GM12878 (cell line): ENCODE results near the gene FAM200B. TPM values are rescaled to one million over a fixed set of nuclear protein-coding genes. Genes with fewer than 3 reads are reported as not detected.
A peak's percentile ranks its signal among the peaks of the same experiment; 100 is the strongest.

Source experiments
- ATAC-seq: fragments of 200-7000 bp; cut with Tn5 transposase; 3 replicates; pipeline ENCODE4 v1.9.1; 2020; ENCODE audit warnings: mild to moderate bottlenecking, moderate library complexity
- BruUV-seq: library from RNA; stranded (reverse); fragments of 400-500 nt; replicated peaks from 2 replicates; lab custom pipeline; 2021; lab: Mats Ljungman, UMichigan
- CTCF ChIA-PET: fragments of 300-600 bp; sonication (Branson Sonifier 250); formaldehyde crosslinking; extraction: SDS; loops from one replicate; lab custom pipeline; 2021; ENCODE audit warnings: inconsistent platforms; lab: Yijun Ruan, JAX
- POLR2A ChIA-PET: fragments of 350-600 bp; formaldehyde crosslinking; extraction: SDS; loops from one replicate; lab custom pipeline; 2021; ENCODE audit warnings: inconsistent platforms; lab: Charles Lee
- RAD21 ChIA-PET: fragments of 300-600 bp; sonication (Branson Sonifier 250); formaldehyde crosslinking; loops from one replicate; lab custom pipeline; 2023; ENCODE audit warnings: antibody characterized with exemption; ENCODE audit not compliant: unreplicated experiment; lab: Charles Lee
- SMC1A ChIA-PET: fragments of 300-600 bp; sonication (Branson Sonifier 250); formaldehyde crosslinking; loops from one replicate; lab custom pipeline; 2023; ENCODE audit not compliant: unreplicated experiment, uncharacterized antibody; lab: Charles Lee
- DNase-seq: peaks from one replicate; pipeline ENCODE4 v3.0.0-alpha.2; 2011; ENCODE audit warnings: low read depth, low spot score
- FAIRE-seq: peaks from 3 replicates; lab custom pipeline; 2011; peaks lifted over from hg19 to GRCh38; lab: Jason Lieb, UNC
- H2AFZ ChIP-seq: 2 replicates; pipeline ENCODE4 v1.6.0; 2011; ENCODE audit warnings: low read depth, low read length, control low read depth; ENCODE audit not compliant: control insufficient read depth
- H3K27ac ChIP-seq: 2 replicates; pipeline ENCODE4 v1.5.1; 2011; ENCODE audit warnings: control low read depth; ENCODE audit not compliant: control insufficient read depth, insufficient read depth
- H3K27me3 ChIP-seq, 2 experiments: replicated peaks in 1 of 2; 2 replicates each; pipeline versions ENCODE4 v1.6.0 to v1.6.1; 2011; ENCODE audit warnings: low read length in 1 of 2; ENCODE audit not compliant: control insufficient read depth in 2 of 2, insufficient read depth in 2 of 2
- H3K36me3 ChIP-seq, 2 experiments: 2 replicates each; pipeline ENCODE4 v1.5.1; 2011; ENCODE audit warnings: low read length in 1 of 2; ENCODE audit not compliant: control insufficient read depth in 2 of 2, insufficient read depth in 2 of 2
- H3K4me1 ChIP-seq: 2 replicates; pipeline ENCODE4 v1.6.1; 2011; ENCODE audit warnings: mild to moderate bottlenecking, low read length, moderate library complexity, mixed read lengths; ENCODE audit not compliant: control insufficient read depth, insufficient read depth
- H3K4me2 ChIP-seq: 2 replicates; pipeline ENCODE4 v1.6.0; 2011; ENCODE audit warnings: control low read depth; ENCODE audit not compliant: control insufficient read depth, insufficient read depth
- H3K4me3 ChIP-seq: fragments of 200-600 bp; sonication (generic); 2 replicates; pipeline ENCODE4 v1.5.1; 2016
- H3K79me2 ChIP-seq: 2 replicates; pipeline ENCODE4 v1.6.0; 2011; ENCODE audit warnings: low read length; ENCODE audit not compliant: control insufficient read depth, insufficient read depth
- H3K9ac ChIP-seq: 2 replicates; pipeline ENCODE4 v1.8.0; 2011; ENCODE audit warnings: low read length, control low read depth, mixed read lengths; ENCODE audit not compliant: control insufficient read depth, insufficient read depth
- H3K9me3 ChIP-seq: replicated peaks from 3 replicates; pipeline ENCODE4 v1.5.1; 2011; ENCODE audit warnings: mild to moderate bottlenecking, low read length; ENCODE audit not compliant: control insufficient read depth, insufficient read depth
- H4K20me1 ChIP-seq: 2 replicates; pipeline ENCODE4 v1.6.0; 2011; ENCODE audit not compliant: control insufficient read depth, insufficient read depth
- BCL3 ChIP-seq: IDR thresholded peaks from 2 replicates; pipeline ENCODE4 v1.6.1; 2011; ENCODE audit warnings: borderline replicate concordance, low read depth, mild to moderate bottlenecking, moderate library complexity, low read length; ENCODE audit not compliant: insufficient read depth, poor library complexity, severe bottlenecking
- EED ChIP-seq: sonication (generic); IDR thresholded peaks from 2 replicates; pipeline ENCODE4 v1.6.1; 2016; ENCODE audit warnings: antibody characterized with exemption, low read depth
- FOXM1 ChIP-seq: IDR thresholded peaks from 2 replicates; pipeline ENCODE4 v1.6.1; 2012; ENCODE audit warnings: low read depth, mild to moderate bottlenecking, inconsistent platforms, low read length, moderate library complexity
- MAX ChIP-seq: IDR thresholded peaks from 2 replicates; pipeline ENCODE4 v1.6.1; 2012; ENCODE audit warnings: low read depth, low read length, improper control_type of control experiment
- MEF2B ChIP-seq: fragments of 450-650 bp; IDR thresholded peaks from 2 replicates; pipeline ENCODE4 v1.6.1; 2018; ENCODE audit warnings: mild to moderate bottlenecking, moderate library complexity; ENCODE audit not compliant: partially characterized antibody, poor library complexity, severe bottlenecking
- NFIC ChIP-seq: IDR thresholded peaks from 2 replicates; pipeline ENCODE4 v1.6.1; 2012; ENCODE audit warnings: low read depth, mild to moderate bottlenecking, inconsistent platforms, low read length, moderate library complexity
- NR2F1 ChIP-seq: fragments of 450-650 bp; conservative IDR thresholded peaks from 2 replicates; pipeline ENCODE4 v1.6.1; 2017; ENCODE audit warnings: mild to moderate bottlenecking
- POLR2AphosphoS2 ChIP-seq: IDR thresholded peaks from 2 replicates; pipeline ENCODE4 v1.6.1; 2011; ENCODE audit warnings: low read depth, mild to moderate bottlenecking, low read length, improper control_type of control experiment, moderate library complexity
- SREBF1 ChIP-seq: IDR thresholded peaks from 2 replicates; pipeline ENCODE4 v1.6.1; 2012; ENCODE audit warnings: mild to moderate bottlenecking, low read length
- STAT3 ChIP-seq: IDR thresholded peaks from 2 replicates; pipeline ENCODE4 v1.6.1; 2011; ENCODE audit warnings: low read depth, low read length, improper control_type of control experiment
- TAF1 ChIP-seq: IDR thresholded peaks from 2 replicates; pipeline ENCODE4 v1.6.1; 2011; ENCODE audit warnings: mild to moderate bottlenecking, low read depth, low read length, borderline replicate concordance
- TCF12 ChIP-seq: IDR thresholded peaks from 2 replicates; pipeline ENCODE4 v1.6.1; 2011; ENCODE audit warnings: low read depth, mild to moderate bottlenecking, low read length
- ZNF592 ChIP-seq: fragments of 450-650 bp; IDR thresholded peaks from 2 replicates; pipeline ENCODE4 v1.6.1; 2017; ENCODE audit warnings: mild to moderate bottlenecking, moderate library complexity
- ZNF622 ChIP-seq: fragments of 450-650 bp; IDR thresholded peaks from 2 replicates; pipeline ENCODE4 v1.6.1; 2017; ENCODE audit warnings: mild to moderate bottlenecking, inconsistent platforms
- ZZZ3 ChIP-seq: IDR thresholded peaks from 2 replicates; pipeline ENCODE4 v1.6.1; 2011; ENCODE audit warnings: low read depth; ENCODE audit not compliant: control insufficient read depth, insufficient read length
- WGBS: methylation state at CpG from one replicate; pipeline ENCODE4 v1.1.6; 2016; ENCODE audit warnings: low lambda C conversion rate; ENCODE audit not compliant: insufficient replicate concordance, insufficient coverage; ENCODE audit errors: missing lambda C conversion rate; 5-methylcytosine and 5-hydroxymethylcytosine counted together
- in situ Hi-C: fragments of 300-500 bp; cut with MboI; formaldehyde crosslinking; loops from 9 replicates; pipeline ENCODE4 v1.14.3; 2018; ENCODE audit warnings: mixed read lengths
- intact Hi-C: fragments of 100-400 bp; cut with micrococcal nuclease; formaldehyde crosslinking; loops from one replicate; pipeline ENCODE4 v1.14.2; 2022; ENCODE audit not compliant: unreplicated experiment
- polyA plus RNA-seq, 11 experiments: library from polyadenylated mRNA; depleted of rRNA in 4 of 11; unstranded in 6 of 11; stranded (reverse) in 5 of 11; fragments of >200 nt; fragmentation: Nextera tagmentation in 4 of 11; fragmentation: Illumina TruSeq in 1 of 11; extraction: Ambion mirVana in 4 of 11; extraction: Trizol in 1 of 11; gene quantifications; 1 replicate in 1 of 11; 2 replicates in 10 of 11; pipeline versions ENCODE4 v1.2.1 to v1.2.3, GENCODE V29; 2011 to 2016; ENCODE audit warnings: inconsistent platforms in 2 of 11, missing spikeins in 2 of 11, low read depth in 1 of 11
- total RNA-seq, 4 experiments: library from RNA; depleted of rRNA in 3 of 4; stranded (reverse); fragments of >200 nt in 3 of 4; fragmentation: Illumina TruSeq in 1 of 4; extraction: Trizol in 1 of 4; gene quantifications; 2 replicates each; pipeline versions ENCODE4 v1.2.1 to v1.2.3, GENCODE V29; 2013 to 2021

Gene FAM200B
- total and polyA plus RNA-seq, 10 of the 15 experiments (the other 5 are each of a cell fraction or from before 2014, with no cell fraction given): 13.8 to 48.5 (median 25.5) TPM

GRCh38 chr4:15677507-15677988 lies 4.1 kb upstream of the FAM200B start (continued):
- TF ChIP-seq NFIC (no peak), EED (no peak), MAX (no peak)

GRCh38 chr4:15681067-15681371 lies 608 bp upstream of the FAM200B start:
- Histone ChIP-seq H3K4me2 (peak overlapping the region; percentile 46; the same call in 1 of the 2 replicates), H3K4me3 (peak overlapping the region; percentile 75), H3K9me3 (no peaks in the 10 kb centered on the region), H3K36me3 (no peaks in the 10 kb centered on the region), H3K27ac (peak overlapping the region; percentile 94), H4K20me1 (no peaks in the 10 kb centered on the region), H2AFZ (peak overlapping the region; percentile 96), H3K27me3 (no peaks in the 10 kb centered on the region), H3K4me1 (peaks cover 9% of the 10 kb centered on the region; the same call in 1 of the 2 replicates), H3K79me2 (peaks cover 78% of the 10 kb centered on the region), H3K9ac (peak overlapping the region; percentile 99)
- ChIA-PET SMC1A (interaction anchor here (1.1 to 3.6 kb wide), 7 partner anchors 24 to 203 kb away, joined by 3 to 34 read pairs (median 4); partner anchors contain the start of gene FBXL5), CTCF (interaction anchor here (0.7 to 3.6 kb wide), 3 partner anchors 21 to 245 kb away, joined by 3 to 23 read pairs (median 3); no protein-coding TSS in a partner anchor), POLR2A (interaction anchor here (0.9 to 2.5 kb wide), 3 partner anchors 29 to 83 kb away, joined by 3 to 11 read pairs (median 3); no protein-coding TSS in a partner anchor), RAD21 (interaction anchor here (1.0 to 2.0 kb wide), 3 partner anchors 27 to 99 kb away, joined by 4 to 8 read pairs (median 6); no protein-coding TSS in a partner anchor)
- in situ Hi-C loops: no loop called here
- TSS peak; percentile 74 for BruUV-seq
- FAIRE-seq: no peak
- ATAC-seq: no peak
- WGBS: 1% methylated on average over 14 of the region's 14 CpGs
- intact Hi-C loops: loop anchor here (1.0 to 2.0 kb wide), 2 partner anchors 26 to 98 kb away; partner anchors contain the start of genes CD38 and FBXL5
- DNase-seq: no peak
- no peak for TF ChIP-seq TAF1
- TF ChIP-seq NR2F1: no peak
- no peak for TF ChIP-seq ZNF592
- no peak for TF ChIP-seq SREBF1
- TF ChIP-seq MEF2B: no peak
- no peak for TF ChIP-seq TCF12
- TF ChIP-seq FOXM1: no peak
- no peak for TF ChIP-seq ZNF622
- TF ChIP-seq POLR2AphosphoS2: no peak
- TF ChIP-seq MAX: no peak
- TF ChIP-seq STAT3: no peak
- TF ChIP-seq BCL3: no peak
- TF ChIP-seq ZZZ3: no peak
